ENCODE measurements around the gene ARG2. TPM values are rescaled to one million over a fixed set of nuclear protein-coding genes. Genes with fewer than 3 reads are reported as not detected.
A peak's percentile ranks its signal among the peaks of the same experiment; 100 is the strongest.

Gene ARG2
- total and polyA plus RNA-seq, 7 donors = 1.3 to 133 (median 13.4) TPM

- no peak for TF ChIP-seq CTCF (IDR thresholded peaks at IDR 0.05)
- Histone ChIP-seq H3K36me3 (ENCODE audit: insufficient read depth in 1 of 2, low read depth in 1 of 2) (peaks cover under 1 to 35% of the 10 kb centered on the region in 2 donors), H3K27ac (no peak overlapping the region), H3K4me1 (peaks cover under 1% of the 10 kb centered on the region), H3K4me3 (no peak overlapping the region), H3K9me3 (no peaks in the 10 kb centered on the region), H3K27me3 (ENCODE audit: insufficient read depth in 3 of 3, low read length in 2 of 3) (no peaks in the 10 kb centered on the region)
- WGBS, 3 donors = 92 to 93% (median 93%) methylated on average over 3 of the region's 3 CpGs
- intact Hi-C loops (cut with DNase I) = no loop called here
- ATAC-seq = no peak
- no peak for DNase-seq
These were observed 60.4 kb downstream of the ARG2 start for GRCh38 chr14:67680121-67680602.

- Histone ChIP-seq H3K9me3 (no peaks in the 10 kb centered on the region), H3K36me3 (ENCODE audit: insufficient read depth in 1 of 2, low read depth in 1 of 2) (peaks cover 3 to 42% of the 10 kb centered on the region in 2 donors), H3K27ac (no peak overlapping the region), H3K4me3 (no peak overlapping the region), H3K27me3 (ENCODE audit: insufficient read depth in 3 of 3, low read length in 2 of 3) (no peaks in the 10 kb centered on the region), H3K4me1 (no peaks in the 10 kb centered on the region)
- DNase-seq (no peak), ATAC-seq (no peak)
- 66 to 73% (median 71%) methylated on average over 2 of the region's 2 CpGs for WGBS, 3 donors
- no peak for TF ChIP-seq CTCF (IDR thresholded peaks at IDR 0.05)
- intact Hi-C loops (cut with DNase I) = no loop called here
These were observed 61.2 kb downstream of the ARG2 start for GRCh38 chr14:67680941-67681340.

- Histone ChIP-seq H3K4me3 (no peak overlapping the region), H3K27me3 (ENCODE audit: insufficient read depth in 3 of 3, low read length in 2 of 3) (no peaks in the 10 kb centered on the region), H3K36me3 (ENCODE audit: insufficient read depth in 1 of 2, low read depth in 1 of 2) (peaks cover 3 to 59% of the 10 kb centered on the region in 2 donors), H3K9me3 (no peaks in the 10 kb centered on the region), H3K27ac (no peak overlapping the region), H3K4me1 (no peaks in the 10 kb centered on the region)
- DNase-seq (no peak), ATAC-seq (no peak)
- no peak for TF ChIP-seq CTCF (IDR thresholded peaks at IDR 0.05)
- intact Hi-C loops (cut with DNase I) = no loop called here
These were observed 64.1 kb downstream of the ARG2 start for GRCh38 chr14:67683842-67684241.

GRCh38 chr14:67690011-67690410 is 70.3 kb downstream of the ARG2 start:
- Histone ChIP-seq H3K27me3 (ENCODE audit: insufficient read depth in 3 of 3, low read length in 2 of 3) (no peaks in the 10 kb centered on the region), H3K4me1 (peaks cover 6% of the 10 kb centered on the region), H3K4me3 (no peak overlapping the region), H3K27ac (no peak overlapping the region), H3K36me3 (ENCODE audit: insufficient read depth in 1 of 2, low read depth in 1 of 2) (peaks cover 10 to 80% of the 10 kb centered on the region in 2 donors), H3K9me3 (no peaks in the 10 kb centered on the region)
- WGBS, 3 donors = 97 to 98% (median 97%) methylated on average over 4 of the region's 4 CpGs
- ATAC-seq (no peak), DNase-seq (no peak)
- intact Hi-C loops (cut with DNase I) = no loop called here
- TF ChIP-seq CTCF (IDR thresholded peaks at IDR 0.05) = no peak

GRCh38 chr14:67694791-67695393 is 75.2 kb downstream of the ARG2 start:
- peak; percentile 36 to 51 (median 46) for ATAC-seq
- Histone ChIP-seq H3K27ac (peak overlapping the region; percentile 67), H3K4me1 (peaks cover 8% of the 10 kb centered on the region), H3K27me3 (ENCODE audit: insufficient read depth in 3 of 3, low read length in 2 of 3) (no peaks in the 10 kb centered on the region), H3K4me3 (peak overlapping the region; percentile 94), H3K36me3 (ENCODE audit: insufficient read depth in 1 of 2, low read depth in 1 of 2) (peaks cover 2 to 34% of the 10 kb centered on the region in 2 donors), H3K9me3 (no peaks in the 10 kb centered on the region)
- intact Hi-C loops (cut with DNase I) = no loop called here
- peak; percentile 44 to 56 for DNase-seq
- no peak for TF ChIP-seq CTCF (IDR thresholded peaks at IDR 0.05)
- WGBS, 3 donors = 5 to 7% (median 5%) methylated on average over 21 of the region's 21 CpGs
